GM19193 (cell line): Measurements from ENCODE around the gene ZBED6.
A peak's percentile ranks its signal among the peaks of the same experiment; 100 is the strongest.

Experiments
- POLR2A ChIP-seq: IDR thresholded peaks from 4 replicates; pipeline ENCODE4 v1.6.1; 2011; ENCODE audit not compliant: insufficient read depth, insufficient read length; ENCODE audit errors: extremely low read depth

Gene ZBED6, protein sequence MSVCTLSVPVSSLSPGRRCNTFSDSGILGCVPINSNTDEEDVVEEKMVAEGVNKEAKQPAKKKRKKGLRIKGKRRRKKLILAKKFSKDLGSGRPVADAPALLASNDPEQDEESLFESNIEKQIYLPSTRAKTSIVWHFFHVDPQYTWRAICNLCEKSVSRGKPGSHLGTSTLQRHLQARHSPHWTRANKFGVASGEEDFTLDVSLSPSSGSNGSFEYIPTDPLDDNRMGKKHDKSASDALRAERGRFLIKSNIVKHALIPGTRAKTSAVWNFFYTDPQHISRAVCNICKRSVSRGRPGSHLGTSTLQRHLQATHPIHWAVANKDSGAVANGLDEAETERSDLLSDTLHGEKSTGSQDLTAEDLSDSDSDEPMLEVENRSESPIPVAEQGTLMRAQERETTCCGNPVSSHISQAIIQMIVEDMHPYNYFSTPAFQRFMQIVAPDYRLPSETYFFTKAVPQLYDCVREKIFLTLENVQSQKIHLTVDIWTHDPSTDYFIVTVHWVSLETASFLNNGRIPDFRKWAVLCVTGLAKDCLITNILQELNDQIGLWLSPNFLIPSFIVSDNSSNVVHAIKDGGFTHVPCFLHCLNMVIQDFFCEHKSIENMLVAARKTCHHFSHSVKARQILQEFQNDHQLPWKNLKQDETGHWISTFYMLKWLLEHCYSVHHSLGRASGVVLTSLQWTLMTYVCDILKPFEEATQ (N-terminal part only)

DNA sequence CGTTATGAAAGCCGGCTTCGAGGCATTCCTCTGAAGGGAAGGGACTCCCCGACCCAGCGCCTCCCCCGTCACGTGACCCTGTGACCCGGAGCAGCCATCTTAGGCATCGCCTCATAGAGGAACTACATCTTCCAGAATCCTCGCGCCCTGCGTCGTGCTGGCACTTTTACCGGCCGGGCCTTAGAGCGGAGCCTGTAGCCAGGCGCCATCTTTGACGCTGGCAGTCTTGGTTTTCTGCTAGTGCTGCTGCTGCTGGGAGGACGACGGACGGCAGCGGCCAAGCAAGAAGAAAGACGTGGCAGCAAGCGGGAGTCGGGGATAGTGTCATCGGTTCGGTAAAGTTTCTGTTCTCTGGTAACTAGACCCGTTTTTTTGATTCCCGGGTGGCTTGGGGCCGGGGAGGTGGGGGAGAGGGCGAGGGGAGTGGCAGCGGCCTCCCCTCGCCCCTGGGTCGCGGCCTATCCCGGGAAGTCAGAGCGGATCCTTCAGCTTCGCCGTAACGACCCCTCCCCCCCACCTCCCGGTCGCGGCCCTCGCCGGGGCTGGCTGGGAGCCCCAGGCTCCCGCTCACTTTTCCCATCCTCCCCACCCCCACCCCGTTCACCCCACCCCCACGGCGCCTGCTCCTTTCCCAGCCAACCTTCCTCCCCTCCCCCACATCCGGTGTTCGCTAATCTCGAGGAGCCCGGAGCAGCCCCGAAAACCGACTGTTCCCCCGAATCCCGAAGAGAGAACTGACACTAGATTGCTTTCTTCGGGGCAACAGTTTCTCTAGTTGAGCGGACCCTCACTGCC is at the start of gene ZBED6, which contains the start of gene ZC3H11A:
TSS of gene ZBED6 (plus strand) at position 183 of the 795 bp plus-strand sequence. CDS start 1,900 bp downstream, outside the sequence.
TSS of gene ZC3H11A (plus strand) at position 183 of the 795 bp plus-strand sequence. CDS start 21,448 bp downstream, outside the sequence.
- peak; percentile 70 for TF ChIP-seq POLR2A

DNA sequence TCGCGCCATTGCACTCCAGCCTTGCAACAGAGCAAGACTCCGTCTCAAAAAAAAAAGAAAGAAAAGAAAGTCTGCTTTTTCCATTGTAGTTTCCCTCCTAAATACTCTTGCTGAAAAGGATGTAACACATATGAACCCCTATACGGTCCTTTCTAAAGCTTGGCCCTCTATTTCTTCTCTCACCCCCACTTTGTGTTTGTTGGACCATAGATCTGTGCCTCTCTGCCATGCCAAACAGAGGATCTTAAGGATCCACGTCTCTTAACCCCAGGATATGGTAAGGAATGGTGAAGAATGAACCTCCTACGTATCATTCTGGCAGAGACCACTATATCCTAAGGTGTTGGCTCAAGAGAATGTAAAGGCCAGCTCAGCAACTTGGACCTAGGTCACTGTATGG is 49.1 kb upstream of the ZBED6 start:
- TF ChIP-seq POLR2A = no peak

DNA sequence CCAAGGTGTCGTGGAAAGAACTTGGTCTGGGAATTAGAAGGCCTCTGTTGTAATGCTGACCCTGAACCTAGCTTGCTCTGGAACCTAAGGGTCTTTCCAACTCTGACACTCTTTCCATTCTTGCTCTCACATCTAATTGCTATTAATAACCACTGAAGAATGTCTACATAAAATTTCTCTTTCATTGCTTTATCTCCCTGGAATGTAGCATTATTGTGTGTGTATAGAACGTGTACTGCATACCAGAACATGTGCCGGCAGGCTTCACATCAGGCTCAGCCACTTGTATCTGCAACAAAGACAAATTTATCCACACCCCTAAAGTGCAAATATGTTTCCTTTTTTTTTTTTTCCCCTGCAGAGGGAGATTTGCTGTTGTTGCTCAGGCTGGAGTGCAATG is 44.4 kb upstream of the ZBED6 start:
- TF ChIP-seq POLR2A = no peak

GRCh38 chr1:203754455-203754864 is 41.0 kb upstream of the ZBED6 start:
- TF ChIP-seq POLR2A = no peak

DNA sequence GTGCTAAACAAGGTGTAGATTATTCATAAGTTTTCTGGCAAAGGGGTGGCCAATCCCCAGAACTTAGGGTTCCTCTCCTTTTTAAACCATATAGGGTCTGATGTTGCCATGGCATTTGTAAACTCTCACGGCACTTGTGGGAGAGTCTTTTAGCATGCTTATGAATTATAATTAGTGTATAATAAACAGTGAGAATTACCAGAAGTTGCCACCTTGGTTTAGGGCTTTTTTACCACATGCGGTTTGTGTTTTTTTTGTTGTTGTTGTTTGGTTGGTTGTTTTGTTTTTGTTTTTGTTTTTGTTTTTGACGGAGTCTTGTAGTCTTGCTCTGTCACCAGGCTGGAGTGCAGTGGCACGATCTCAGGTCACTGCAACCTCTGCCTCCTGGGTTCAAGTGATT is 39.4 kb upstream of the ZBED6 start:
- no peak for TF ChIP-seq POLR2A

- TF ChIP-seq POLR2A = no peak
Measured at GRCh38 chr1:203760506-203760905, 34.9 kb upstream of the ZBED6 start.

DNA sequence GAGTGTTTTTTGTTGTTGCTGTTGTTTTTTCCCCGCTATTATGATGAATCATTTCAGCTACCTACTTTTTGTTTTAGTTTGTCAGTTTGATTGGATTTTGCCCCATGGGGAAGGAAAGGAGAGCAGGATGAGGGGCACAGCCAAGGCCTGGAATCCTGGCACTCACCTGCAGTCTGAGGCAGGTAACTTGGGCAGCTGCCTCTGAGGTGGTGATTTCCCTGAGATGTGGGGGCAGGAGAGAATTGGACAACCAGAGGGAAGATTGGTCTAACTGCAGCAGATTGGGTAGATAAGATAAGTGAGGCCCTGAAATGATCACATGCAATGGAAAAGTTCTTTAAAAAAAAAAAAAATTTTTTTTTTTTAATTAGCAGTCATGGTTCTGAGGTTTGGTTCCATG is 31.9 kb upstream of the ZBED6 start:
- no peak for TF ChIP-seq POLR2A

DNA sequence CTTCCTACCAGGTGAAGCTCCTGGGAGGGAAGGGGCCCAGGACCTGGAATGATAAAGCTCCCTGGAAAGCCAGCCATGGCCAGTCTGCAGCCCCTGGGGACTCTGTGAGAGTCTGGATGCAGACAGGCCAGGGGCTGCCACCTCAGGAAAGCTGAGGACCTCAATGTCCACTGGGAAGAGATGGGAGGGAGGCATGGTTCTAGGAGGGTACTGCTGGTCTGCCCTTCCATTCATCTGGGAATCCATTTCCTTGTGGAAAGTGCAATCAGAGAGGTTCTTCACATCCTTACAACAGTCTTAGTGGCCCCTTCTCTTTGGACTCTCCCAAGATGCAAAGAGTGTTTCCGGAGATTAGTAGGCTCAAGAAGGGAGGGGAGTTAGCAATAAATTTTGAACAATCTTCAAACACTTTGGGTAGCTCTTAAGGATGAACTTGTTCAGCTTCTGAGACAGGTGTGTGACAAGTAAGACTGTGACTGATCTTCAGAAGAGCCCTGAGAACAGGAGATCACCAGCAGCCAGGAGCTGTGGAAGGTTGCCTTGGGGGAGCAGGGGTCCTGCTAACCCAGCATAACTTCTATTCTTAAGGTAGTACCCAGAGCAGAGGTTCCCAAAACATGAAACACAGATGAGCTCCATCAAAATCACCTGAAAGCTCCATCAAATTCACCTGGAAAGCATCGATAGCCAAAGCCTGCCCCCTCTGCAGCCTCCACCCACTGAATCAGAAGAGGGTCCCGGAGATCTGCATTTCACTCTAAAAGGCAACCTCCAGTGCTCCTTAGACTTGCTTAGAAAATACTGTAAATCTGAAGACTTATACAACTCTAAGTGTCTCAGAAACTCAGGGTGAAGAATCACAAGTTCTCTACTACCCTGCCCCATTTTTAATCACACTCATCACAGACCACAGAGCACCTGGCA is 31.1 kb upstream of the ZBED6 start:
- TF ChIP-seq POLR2A = no peak

DNA sequence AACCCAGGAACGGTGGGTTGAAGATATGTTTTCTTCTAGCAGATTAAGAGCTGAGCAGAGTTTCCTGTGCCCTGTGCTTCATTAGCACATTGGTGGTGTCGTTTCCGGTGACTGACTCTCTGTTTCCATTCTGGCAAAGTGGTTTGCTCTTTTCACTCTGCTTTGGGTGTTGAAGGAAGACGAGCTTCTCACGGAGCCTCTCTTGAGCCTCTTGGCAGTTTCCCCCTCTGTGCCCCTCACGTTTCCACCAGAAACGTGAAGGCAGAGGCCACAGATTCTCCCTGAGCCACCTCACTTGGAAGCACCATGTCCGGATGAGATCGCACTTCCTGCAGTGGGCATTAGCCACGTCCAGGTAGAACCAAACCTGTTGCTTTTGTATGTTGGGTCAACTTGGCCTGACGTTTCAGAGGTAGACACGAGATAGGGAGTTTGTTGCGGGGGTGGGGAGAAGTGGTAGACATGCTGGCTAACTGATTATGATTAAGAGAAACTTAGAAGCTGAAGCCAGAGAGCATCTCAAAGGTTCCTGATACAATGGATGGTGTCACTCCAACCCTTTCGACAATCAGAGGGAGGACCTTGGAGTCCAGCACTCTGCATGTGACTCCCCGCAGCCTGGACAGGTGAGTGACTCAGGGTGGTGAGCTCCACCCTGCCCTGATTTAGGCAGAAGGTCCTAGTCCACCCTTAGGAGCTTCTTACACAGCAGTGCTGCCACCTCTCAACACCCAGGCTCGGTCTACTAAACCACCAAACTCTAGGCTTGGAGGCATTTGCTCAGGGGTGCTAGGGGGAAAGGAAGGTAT is 30.2 kb upstream of the ZBED6 start, which contains the start of gene LAX1:
TSS of gene LAX1 (plus strand) at position 155 of the 809 bp plus-strand sequence. CDS start at position 538, 383 bp downstream.
- TF ChIP-seq POLR2A = peak; percentile 87

DNA sequence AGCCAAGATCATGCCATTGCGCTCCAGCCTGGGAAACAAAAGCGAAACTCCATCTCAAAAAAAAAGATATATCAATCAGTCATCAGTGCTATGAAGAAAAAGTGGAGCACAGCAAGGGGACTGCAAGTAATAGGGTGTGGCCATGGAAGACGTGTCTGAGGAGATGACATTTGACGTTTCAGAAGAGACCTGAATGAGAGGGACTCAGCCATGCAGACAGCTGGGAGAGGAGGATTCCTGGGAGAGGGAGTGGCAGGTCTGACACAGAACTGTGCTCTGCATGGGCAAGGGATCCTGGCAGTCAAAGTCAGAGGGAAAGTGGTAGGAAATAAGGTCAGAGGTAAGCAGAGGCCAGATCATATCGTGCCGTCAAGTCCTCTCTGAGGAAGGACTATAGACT is 27.2 kb upstream of the ZBED6 start:
- no peak for TF ChIP-seq POLR2A

DNA sequence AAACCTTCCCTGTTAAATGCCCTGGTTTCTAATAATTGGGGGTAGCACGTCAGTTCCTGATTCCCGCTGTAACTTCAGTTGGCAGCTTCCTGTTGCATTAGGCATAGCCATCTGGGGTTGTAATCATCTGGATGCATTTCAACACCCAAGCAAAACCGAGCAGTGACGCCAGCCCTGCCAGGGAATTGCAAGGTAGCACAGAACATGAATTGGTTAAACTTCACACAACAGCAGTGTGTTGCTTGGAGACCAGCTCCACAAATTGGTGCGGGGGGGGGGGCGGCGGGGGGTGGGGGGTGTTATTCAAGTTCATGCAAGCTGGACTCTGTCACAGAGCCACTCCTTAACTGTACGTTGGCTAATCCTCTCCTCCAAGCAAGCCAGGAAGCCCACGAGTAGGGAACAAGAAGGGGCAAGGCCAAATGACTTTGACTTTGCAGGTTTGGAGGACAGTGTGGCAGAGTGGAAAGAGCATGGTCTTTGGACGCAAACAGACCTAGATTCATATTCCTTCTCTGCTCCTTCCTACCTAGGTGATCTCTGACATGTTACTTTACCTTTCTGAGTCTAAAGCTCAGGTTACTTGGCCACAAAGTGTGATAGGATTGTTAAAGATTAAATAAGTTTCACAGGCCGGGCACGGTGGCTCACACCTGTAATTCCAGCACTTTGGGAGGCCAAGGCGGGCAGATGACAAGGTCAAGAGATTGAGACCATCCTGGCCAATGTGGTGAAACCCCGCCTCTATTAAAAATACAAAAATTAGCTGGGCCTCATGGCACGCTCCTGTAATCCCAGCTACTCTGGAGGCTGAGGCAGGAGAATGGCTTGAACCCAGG is 25.7 kb upstream of the ZBED6 start:
- no peak for TF ChIP-seq POLR2A

DNA sequence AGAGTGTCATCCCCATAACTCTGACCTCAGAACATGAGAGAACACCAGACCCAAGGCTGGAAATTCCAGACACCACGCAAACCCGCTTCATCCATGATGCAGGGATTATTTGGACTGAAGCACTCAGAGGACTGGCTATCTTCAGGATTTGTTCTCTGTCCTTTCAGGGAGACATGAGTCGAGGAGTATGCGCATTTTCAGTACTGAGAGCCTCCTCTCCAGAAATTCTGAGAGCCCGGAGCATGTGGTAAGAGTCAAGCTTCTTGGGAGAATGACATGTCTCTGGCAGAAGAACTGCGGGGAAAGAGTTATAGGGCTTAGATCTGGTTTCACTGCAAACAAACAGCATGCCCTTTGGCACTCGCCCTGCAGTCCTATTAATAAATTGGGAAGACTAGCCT is 23.5 kb upstream of the ZBED6 start:
- TF ChIP-seq POLR2A = no peak
